Panc1 (cell line): Measurements from ENCODE around the gene KIAA1217. TPM values are rescaled to one million over a fixed set of nuclear protein-coding genes. Genes with fewer than 3 reads are reported as not detected.

ENCODE experiments used
- ATAC-seq: fragments of 200-7000 bp; cut with Tn5 transposase; 2 replicates; pipeline ENCODE4 v1.9.1; 2020; ENCODE audit warnings: mild to moderate bottlenecking, moderate library complexity
- BruUV-seq: library from RNA; stranded (reverse); fragments of 400-500 nt; replicated peaks from 2 replicates; lab custom pipeline; 2021; lab: Mats Ljungman, UMichigan
- CTCF ChIA-PET: fragments of 300-600 bp; sonication (Branson Sonifier 250); formaldehyde crosslinking; loops from one replicate; lab custom pipeline; 2022; ENCODE audit warnings: antibody characterized with exemption; lab: Charles Lee
- POLR2A ChIA-PET: fragments of 300-600 bp; sonication (Branson Sonifier 250); formaldehyde crosslinking; loops from one replicate; lab custom pipeline; 2022; ENCODE audit warnings: antibody characterized with exemption; lab: Charles Lee
- DNase-seq: peaks from one replicate; pipeline ENCODE4 v3.0.0-alpha.2; 2010; ENCODE audit warnings: low read depth, low spot score
- H3K27ac ChIP-seq: 2 replicates; pipeline ENCODE4 v1.5.1; 2011; ENCODE audit warnings: mild to moderate bottlenecking, low read length, inconsistent platforms
- H3K27me3 ChIP-seq: fragments of 200-500 bp; sonication (Bioruptor generic); 2 replicates; pipeline ENCODE4 v1.6.0; 2014; ENCODE audit warnings: low read length, inconsistent platforms; ENCODE audit not compliant: control insufficient read depth, insufficient read depth
- H3K36me3 ChIP-seq: fragments of 200-500 bp; sonication (Bioruptor generic); 2 replicates; pipeline ENCODE4 v1.5.1; 2014; ENCODE audit warnings: inconsistent platforms, mild to moderate bottlenecking, low read length, moderate library complexity; ENCODE audit not compliant: control insufficient read depth, insufficient read depth
- H3K4me1 ChIP-seq: 2 replicates; pipeline ENCODE4 v1.5.1; 2011; ENCODE audit warnings: inconsistent platforms, mild to moderate bottlenecking, low read length, moderate library complexity; ENCODE audit not compliant: control insufficient read depth, insufficient read depth
- H3K4me3 ChIP-seq, 2 experiments: 2 replicates each; pipeline ENCODE4 v1.5.1; 2011 to 2012; ENCODE audit warnings: low read depth in 2 of 2, low read length in 2 of 2, mild to moderate bottlenecking in 2 of 2, inconsistent platforms in 1 of 2, moderate library complexity in 1 of 2
- H3K9me3 ChIP-seq: fragments of 200-500 bp; sonication (Bioruptor generic); 2 replicates; pipeline ENCODE4 v1.5.1; 2014; ENCODE audit warnings: low read depth, mild to moderate bottlenecking, inconsistent platforms, low read length, moderate library complexity; ENCODE audit not compliant: control insufficient read depth, insufficient read depth
- CTCF ChIP-seq: fragments of 450-650 bp; IDR thresholded peaks from 2 replicates; pipeline ENCODE4 v1.5.1; 2017; ENCODE audit warnings: mild to moderate bottlenecking
- POLR2AphosphoS5 ChIP-seq: IDR thresholded peaks from 2 replicates; pipeline ENCODE4 v1.6.1; 2012; ENCODE audit warnings: mild to moderate bottlenecking, low read depth, low read length, moderate library complexity
- SIN3A ChIP-seq: IDR thresholded peaks from 2 replicates; pipeline ENCODE4 v1.6.1; 2012; ENCODE audit warnings: low read depth, mild to moderate bottlenecking, low read length, moderate library complexity, borderline replicate concordance; ENCODE audit not compliant: insufficient read depth
- TCF7L2 ChIP-seq: IDR thresholded peaks from 2 replicates; pipeline ENCODE4 v1.6.1; 2011; ENCODE audit warnings: mild to moderate bottlenecking, low read depth, low read length, inconsistent platforms
- in situ Hi-C: cut with HindIII; loops from 2 replicates; pipeline ENCODE4 v1.10.0; 2016; ENCODE audit warnings: low sequenced_read_pairs, low pct_unique_long_range_greater_than_20kb
- intact Hi-C: fragments of 100-400 bp; cut with micrococcal nuclease; formaldehyde crosslinking; loops from one replicate; pipeline ENCODE4 v1.10.0; 2022; ENCODE audit not compliant: unreplicated experiment
- total RNA-seq: library from RNA; stranded (reverse); gene quantifications from one replicate; pipeline ENCODE4 v1.2.1, GENCODE V29; 2021; ENCODE audit not compliant: unreplicated experiment
- TF ChIP-seq, protein P1 (sequence below), 2 experiments: IDR thresholded peaks; 2 replicates each; pipeline ENCODE4 v1.6.1; 2011 to 2012; ENCODE audit warnings: low read depth in 2 of 2, control low read depth in 1 of 2, low read length in 1 of 2, mild to moderate bottlenecking in 1 of 2, moderate library complexity in 1 of 2; ENCODE audit not compliant: insufficient read depth in 1 of 2

Gene KIAA1217
- total RNA-seq, 1 experiment from 2014 or later = 11.6 TPM

GRCh38 chr10:24287559-24288195, 78.7 kb downstream of the KIAA1217 start:
- ChIA-PET POLR2A (no interaction called here), CTCF (no interaction called here)
- Histone ChIP-seq H3K27me3 (no peaks in the 10 kb centered on the region), H3K4me1 (no peaks in the 10 kb centered on the region), H3K36me3 (no peaks in the 10 kb centered on the region), H3K4me3 (no peak overlapping the region), H3K27ac (no peak overlapping the region), H3K9me3 (no peaks in the 10 kb centered on the region)
- TF ChIP-seq, protein P1, sequence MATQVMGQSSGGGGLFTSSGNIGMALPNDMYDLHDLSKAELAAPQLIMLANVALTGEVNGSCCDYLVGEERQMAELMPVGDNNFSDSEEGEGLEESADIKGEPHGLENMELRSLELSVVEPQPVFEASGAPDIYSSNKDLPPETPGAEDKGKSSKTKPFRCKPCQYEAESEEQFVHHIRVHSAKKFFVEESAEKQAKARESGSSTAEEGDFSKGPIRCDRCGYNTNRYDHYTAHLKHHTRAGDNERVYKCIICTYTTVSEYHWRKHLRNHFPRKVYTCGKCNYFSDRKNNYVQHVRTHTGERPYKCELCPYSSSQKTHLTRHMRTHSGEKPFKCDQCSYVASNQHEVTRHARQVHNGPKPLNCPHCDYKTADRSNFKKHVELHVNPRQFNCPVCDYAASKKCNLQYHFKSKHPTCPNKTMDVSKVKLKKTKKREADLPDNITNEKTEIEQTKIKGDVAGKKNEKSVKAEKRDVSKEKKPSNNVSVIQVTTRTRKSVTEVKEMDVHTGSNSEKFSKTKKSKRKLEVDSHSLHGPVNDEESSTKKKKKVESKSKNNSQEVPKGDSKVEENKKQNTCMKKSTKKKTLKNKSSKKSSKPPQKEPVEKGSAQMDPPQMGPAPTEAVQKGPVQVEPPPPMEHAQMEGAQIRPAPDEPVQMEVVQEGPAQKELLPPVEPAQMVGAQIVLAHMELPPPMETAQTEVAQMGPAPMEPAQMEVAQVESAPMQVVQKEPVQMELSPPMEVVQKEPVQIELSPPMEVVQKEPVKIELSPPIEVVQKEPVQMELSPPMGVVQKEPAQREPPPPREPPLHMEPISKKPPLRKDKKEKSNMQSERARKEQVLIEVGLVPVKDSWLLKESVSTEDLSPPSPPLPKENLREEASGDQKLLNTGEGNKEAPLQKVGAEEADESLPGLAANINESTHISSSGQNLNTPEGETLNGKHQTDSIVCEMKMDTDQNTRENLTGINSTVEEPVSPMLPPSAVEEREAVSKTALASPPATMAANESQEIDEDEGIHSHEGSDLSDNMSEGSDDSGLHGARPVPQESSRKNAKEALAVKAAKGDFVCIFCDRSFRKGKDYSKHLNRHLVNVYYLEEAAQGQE (IDR thresholded peaks at IDR 0.05; ENCODE audit: insufficient read depth in 1 of 2, low read depth in 2 of 2, low read length in 1 of 2) = no peak
- TF ChIP-seq TCF7L2 (no peak), SIN3A (no peak), CTCF (no peak), POLR2AphosphoS5 (no peak)
- no peak for DNase-seq
- intact Hi-C loops (no loop called here), in situ Hi-C loops (no loop called here)
- BruUV-seq = no TSS peak
- ATAC-seq = no peak

DNA sequence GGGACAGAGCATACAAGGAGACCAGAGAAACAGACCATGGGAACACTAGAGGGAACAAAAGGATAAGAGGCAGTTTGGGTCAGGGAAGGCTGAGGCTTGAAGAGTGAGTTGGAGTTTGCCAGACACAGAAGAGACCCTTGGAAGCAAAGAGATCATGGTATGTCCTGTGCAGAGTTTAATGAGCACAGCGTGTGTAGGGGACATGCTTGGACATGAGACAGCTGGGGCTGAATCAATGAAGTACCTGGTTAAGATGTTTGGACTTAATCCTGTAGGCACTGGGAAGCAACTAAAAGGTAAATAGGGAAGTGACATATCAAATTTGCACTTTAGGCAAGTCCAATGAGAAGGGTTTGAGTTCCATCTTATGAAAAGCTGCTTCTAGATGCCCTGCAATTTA, 79.6 kb downstream of the KIAA1217 start:
- DNase-seq (no peak), ATAC-seq (no peak)
- CTCF ChIA-PET = no interaction called here

More for the DNA sequence above, 79.6 kb downstream of the KIAA1217 start:
- no peaks in the 10 kb centered on the region for H3K36me3 ChIP-seq
- no peaks in the 10 kb centered on the region for H3K27me3 ChIP-seq
- no TSS peak for BruUV-seq
- no peaks in the 10 kb centered on the region for H3K9me3 ChIP-seq
- H3K4me1 ChIP-seq = no peaks in the 10 kb centered on the region
- in situ Hi-C loops = no loop called here
- TF ChIP-seq TCF7L2 (no peak), CTCF (no peak), SIN3A (no peak), POLR2AphosphoS5 (no peak)
- TF ChIP-seq, protein P1 (IDR thresholded peaks at IDR 0.05; ENCODE audit: insufficient read depth in 1 of 2, low read depth in 2 of 2, low read length in 1 of 2) = no peak
- POLR2A ChIA-PET = no interaction called here
- H3K27ac ChIP-seq = peak overlapping the region; percentile 34; the same call in 1 of the 2 replicates
- intact Hi-C loops = no loop called here
- H3K4me3 ChIP-seq = no peak overlapping the region
